GM18867 (cell line): ENCODE results near the gene GRAMD2A.
"Not testable (repeated sequence)": the region's sequence is repeated elsewhere in the genome, so short reads cannot be mapped to it uniquely, and the experiment has no call there.

Experiments
- ATAC-seq: cut with Tn5 transposase; IDR thresholded peaks from one replicate; pipeline ENCODE4 v1.9.1; 2021; ENCODE audit warnings: mild to moderate bottlenecking, moderate library complexity; ENCODE audit not compliant: unreplicated experiment

GRAMD2A gene

DNA sequence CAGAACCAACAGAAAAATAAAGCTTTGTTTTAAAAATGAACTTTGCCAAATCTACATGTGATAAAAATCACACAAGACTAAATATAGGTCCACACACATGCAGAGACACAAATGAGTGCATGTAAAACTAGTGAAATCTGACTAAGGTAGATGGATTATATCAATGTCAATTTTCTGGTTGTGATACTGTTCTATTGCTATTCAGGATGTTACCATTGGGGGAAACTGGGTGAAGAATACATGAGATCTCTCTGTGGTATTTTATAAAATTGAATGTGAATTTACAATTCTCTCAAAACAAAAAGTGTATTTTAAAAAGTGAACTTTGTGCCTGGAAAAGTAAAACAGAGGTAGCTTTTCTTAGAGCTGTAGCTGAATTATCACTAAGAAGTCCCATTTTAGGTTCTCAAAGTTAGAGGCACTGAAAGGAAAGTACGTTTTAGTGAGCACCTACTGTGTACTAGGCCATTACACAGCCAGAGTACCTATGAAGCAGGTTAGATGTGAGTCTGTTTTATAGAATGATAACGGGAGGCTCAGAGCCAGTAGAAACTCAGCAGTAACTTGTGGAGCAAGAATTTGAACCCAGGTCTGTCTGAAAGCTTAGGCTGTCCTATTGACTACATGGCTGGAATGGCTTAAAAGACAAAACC lies 8.2 kb downstream of the GRAMD2A start:
- ATAC-seq, result no peak

DNA sequence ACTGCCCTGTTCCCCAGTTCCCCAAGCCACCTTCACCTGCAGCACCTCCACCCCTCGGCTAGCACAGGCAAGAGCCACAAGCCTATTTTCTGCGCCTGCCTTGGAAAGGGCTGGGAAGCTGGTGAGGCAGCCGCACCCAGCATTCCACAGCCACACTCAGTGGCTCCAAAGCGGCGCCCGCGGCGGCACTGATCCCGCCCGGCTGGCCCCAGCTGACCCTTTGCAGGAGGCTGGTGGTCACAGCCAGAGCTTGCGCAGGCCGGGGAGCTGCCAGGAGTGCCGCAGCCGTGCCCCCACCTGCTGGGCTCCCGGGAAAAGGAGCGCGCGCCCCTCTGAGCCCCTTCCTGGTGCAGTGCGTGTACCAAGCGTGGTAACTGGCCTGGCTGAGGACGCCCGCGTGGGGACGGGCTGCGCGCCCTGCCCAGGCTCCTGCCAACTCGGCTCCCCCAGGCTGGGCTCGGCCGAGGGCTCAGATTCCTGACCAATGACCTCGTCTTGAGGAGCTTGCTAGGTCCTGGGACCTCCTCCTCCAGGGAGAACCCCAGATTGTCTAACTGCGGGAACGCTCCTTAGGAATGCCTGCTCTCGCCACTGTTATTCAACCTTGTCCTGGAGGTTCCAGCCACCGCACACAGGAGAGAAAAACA lies 13.3 kb downstream of the GRAMD2A start:
- no peak for ATAC-seq

DNA sequence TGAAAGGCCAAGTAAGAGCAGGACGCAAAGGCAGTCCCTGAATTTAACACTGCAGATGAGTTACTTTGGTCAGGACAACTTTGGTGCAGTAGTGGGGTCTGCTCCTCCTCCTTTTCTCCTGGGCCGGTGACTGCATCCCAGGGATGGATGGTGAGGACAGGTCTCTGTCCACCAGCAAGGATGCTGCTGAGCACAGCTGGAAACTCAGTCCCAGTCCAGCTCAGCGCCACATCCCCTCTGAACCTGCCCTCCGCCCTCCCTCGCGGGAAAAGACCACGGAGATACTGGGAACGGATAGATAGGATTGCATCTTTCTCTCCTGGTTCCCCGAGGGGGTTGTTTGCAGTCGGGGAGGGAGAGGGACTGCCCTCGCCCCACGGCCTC lies 13.8 kb downstream of the GRAMD2A start:
- ATAC-seq, result no peak

DNA sequence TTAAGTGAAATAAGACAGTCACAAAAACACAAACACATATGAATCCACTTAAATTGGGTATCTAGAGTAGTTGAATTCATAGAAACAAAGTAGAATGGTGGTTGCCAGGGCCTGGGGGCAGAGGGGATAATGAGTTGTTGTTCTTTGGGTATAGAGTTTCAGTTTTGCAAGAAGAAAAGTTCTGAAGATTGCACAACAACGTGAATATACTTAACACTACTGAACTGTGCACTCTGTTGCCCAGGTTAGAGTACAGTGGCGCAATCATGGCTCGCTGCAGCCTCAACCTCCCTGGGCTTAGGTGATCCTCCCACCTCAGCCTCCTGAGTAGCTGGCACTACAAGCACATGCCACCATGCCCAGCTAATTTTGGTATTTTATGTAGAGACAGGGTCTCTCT lies 14.9 kb downstream of the GRAMD2A start:
- no peak for ATAC-seq

DNA sequence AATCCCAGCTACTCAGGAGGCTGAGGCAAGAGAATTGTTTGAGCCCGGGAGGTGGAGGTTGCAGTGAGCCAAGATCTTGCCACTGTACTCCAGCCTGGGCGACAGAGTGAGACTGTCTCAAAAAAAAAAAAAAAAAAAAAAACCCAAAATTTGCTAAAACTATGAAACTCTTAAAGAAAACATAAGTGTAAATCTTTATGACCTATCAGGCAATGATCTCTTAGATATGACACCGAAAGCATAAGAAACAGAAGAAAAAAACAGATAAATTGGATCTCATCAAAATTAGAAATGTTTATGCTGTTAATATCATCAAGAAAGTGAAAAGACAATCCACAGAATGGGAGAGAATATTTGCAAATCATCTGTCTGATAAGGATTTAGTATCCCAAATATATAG lies 15.3 kb downstream of the GRAMD2A start:
- ATAC-seq, result no peak

DNA sequence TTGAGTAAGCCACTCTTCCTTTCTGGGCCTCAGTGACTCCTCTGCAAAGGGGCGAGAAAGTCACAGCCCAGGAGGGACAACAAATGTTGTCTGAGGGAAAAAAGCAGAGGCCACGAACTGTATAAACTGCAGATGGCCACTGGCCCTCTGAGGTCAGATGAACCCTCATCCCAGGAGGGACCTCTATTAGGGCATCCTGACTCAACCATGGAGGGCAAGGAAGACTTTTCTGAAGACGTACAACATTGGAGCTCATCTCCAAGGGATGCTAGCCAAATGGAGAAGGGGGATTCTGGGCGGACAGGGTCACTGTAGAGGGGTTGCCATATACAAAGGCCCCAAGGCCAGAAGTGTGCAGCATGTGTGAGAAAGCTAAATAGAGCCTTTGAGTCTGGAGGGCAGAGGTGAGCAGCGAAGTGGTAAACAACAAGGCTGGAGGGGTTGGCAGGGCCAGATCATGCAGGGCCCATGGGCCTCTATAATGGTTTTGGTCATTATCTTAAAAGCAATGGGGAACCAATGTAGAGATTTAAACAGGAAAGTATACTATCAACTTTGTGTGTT lies 16.7 kb downstream of the GRAMD2A start:
- no peak for ATAC-seq

DNA sequence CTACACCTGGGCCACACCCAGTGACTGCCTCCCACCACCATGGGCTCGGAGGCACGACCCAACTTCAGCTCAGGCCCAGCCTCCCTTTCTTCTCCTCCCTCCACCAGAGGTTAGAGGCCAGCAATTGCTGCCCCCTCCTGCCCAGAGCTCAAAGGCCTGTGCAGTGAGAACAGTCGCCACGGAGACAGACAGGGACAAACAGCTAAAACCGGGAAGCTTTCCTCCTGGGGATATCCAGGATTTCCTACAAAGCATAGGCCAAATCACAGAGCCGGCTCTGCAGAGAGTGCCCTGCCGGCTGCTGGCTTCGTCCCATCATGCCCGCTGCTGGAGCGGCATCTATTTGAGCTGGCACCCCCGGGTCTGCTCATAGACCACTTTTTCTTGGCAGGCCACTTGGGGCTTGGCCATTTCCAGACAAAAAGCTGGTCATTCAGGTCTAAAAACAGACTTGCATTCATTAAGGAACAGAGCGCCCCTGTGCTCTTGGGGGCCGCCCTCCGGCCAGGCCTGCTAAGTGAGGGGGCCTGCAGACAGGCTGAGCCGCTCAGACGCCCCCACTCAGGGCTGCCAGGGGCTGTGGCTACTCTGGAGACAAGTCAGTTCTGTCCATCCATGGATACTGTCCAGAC lies 17.5 kb downstream of the GRAMD2A start:
- no peak for ATAC-seq

DNA sequence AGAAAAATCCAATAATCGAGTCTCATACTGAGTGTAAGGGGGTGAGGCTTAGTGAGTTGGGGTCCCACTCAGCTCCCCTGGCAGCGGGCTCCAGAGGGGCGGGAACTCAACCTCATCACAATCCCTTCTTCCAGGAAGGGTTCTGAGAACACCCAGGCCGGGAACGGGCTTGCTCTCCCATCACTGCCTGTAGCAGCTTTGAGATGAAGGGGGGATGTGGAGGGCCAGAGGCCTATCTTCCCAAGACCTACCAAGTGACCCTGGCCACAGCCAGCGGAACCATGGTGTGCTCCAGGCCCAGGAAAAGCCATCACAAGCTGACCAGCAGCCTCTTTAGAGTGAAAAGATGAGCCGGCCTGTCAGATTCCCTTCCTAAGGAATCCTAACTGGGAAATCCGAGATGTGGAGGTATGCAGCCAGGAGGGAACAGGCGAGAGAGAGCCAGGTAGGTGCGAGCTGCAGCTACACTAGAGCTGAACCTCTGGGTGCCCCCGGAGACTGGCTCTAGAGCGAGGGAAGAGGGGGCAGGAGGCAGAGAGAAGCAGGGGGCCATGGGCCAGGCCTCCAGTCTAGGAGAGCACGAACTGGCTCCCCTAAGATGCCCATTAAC lies 18.5 kb downstream of the GRAMD2A start:
- ATAC-seq, result no peak

DNA sequence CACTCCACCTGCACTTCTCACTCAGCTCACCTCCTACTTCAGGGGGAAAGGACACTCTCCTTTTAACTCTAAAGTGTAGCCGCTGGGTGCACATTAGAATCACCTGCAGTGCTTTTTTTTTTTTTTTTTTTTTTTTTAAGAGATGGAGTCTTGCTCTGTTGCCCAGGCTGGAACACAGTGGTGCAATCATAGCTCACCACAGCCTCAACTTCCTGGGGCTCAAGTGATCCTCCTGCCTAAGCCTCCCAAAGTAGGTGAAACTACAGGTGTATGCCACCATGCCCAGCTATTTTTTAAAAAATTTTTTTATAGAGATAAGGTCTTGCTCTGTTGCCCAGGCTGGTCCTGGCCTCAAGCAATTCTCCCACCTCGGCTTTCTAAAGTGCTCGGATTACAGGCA lies 20.8 kb downstream of the GRAMD2A start:
- ATAC-seq, result no peak

DNA sequence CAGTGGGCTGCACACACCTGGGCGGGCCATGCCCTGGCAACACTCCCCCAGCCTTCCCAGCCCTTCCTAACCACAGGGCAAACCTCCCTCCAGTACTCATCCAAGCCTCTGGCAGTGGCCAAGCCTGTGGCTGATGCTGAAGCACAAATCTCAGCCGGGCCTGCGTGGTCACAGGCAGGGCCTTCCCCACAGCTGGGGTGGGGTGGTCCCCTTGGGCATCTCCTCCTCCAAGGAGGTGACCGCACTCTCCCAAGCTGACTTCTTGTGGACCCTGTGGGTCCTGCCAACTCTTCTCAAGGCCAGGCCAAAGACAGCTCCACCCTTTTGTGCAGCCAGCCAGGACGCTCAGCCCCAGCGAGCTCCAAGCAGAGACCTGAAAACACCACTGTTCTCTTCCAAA lies 21.4 kb downstream of the GRAMD2A start:
- ATAC-seq, result no peak

DNA sequence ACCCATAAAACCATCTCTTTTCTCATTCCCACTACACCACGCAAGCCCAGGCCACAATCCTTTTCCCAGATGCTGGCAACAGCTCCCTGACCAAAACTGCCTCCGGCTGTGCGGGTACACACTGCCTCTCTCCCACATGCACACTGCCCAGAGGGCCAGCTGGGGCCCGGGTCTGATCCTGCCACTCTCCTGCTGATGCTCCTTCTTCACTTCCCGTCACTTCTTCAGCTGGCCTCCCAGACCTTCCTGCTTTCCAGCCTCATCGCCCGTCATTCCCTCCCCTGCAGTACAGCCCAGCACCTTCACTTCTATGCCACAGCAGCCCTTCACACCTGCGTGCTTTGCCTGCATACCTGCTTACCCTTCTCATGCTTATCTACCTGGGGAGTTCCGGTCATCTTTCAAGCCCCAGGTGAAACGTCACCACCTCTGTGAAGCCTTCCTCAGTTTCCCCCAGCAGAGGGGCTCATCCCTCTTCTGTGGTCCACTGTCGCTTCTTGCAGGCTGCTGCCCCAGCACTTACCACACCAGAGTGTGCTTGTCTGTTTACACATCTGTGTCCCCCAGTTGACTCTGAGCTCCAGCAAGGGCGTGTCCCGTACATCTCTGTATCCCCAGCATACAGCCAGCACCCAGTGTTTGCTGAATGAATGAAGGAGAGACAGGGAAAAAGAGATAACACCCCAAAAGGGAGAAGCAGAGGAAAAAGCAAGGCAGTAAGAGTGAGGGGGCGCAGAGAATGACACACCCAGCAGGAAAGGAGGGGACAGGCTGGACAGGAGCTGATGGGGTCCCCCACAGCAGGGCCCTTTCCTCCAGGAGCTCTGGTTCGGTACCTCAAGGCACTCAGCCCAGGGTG lies 22.2 kb downstream of the GRAMD2A start:
- no peak for ATAC-seq

DNA sequence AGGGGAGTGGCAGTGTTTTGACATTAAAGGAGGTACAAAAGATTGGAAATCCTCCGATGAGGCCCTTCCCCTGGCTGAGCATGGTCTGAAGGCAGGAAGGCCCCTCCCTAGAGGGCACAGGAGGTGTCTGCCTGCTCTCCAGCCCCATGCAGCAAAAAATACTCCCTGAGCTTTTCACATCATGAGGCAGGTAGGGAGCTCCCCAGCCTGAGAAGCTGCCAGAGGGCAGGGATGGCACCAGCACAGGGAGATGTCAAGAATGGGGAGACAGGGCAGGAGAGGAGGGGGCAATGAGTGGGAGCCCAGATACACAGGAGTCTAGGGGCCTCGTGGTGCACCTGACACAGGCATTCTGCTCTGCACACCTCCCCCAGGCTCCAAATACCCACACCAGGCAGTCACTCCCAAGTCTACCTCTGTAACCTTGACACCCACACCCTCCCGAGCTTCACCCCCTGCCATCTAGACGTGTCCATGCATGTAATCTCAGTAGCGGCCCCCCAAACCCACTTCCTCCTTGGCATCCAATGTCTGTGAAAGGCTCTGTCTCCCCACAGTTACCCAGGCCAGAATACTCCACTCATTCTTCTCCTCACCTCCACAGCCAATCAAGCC lies 22.9 kb downstream of the GRAMD2A start:
- ATAC-seq, result no peak

DNA sequence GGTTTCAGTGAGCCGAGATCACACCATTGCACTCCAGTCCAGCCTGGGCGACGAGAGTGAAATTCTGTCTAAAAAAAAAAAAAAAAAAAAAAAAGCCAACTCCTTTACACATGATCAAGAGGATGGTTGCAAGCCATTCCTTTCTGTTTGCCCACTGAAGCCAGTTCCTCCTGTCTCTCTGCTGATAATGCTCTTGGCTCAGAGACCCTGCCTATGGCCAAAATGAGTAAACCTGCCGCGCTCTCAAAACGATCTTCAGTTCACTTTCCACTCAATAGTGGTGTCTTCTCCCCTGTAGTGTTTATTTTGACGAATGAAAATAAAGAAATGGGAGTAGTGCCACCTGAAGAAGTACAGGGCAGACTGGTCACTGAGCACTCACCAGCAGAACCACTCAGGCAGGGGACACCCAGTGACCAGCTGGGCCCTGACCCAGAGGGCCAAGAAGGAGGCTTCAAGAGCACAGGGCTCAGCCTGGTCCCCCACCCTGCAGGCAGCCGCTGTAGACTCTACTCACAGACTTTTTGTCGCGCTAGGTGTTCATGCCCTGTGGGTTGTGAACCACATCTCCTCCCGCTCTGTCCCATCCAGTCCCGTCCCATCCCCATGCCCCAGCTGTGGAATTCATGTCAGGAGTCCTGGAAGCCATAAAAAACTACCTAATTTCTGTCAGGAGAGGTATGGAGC lies 23.6 kb downstream of the GRAMD2A start:
- ATAC-seq, result no peak

DNA sequence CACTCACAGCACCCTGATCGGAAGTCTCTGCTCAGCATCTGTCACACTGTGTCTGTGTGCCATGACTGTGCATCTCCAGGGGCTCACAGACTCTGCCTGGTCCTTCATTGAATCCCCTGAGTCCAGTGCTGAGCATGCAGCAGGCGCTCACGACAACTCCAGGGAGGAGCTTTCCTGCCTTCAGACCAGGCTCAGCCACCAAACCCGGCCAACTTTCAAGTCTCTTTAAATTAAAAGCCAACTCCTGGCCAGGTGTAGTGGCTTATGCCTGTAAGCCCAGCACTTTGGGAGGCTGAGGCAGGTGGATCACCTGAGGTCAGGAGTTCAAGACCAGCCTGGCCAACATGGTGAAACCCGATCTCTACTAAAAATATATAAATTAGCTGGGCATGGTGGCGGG lies 24.2 kb downstream of the GRAMD2A start:
- ATAC-seq, result no peak

DNA sequence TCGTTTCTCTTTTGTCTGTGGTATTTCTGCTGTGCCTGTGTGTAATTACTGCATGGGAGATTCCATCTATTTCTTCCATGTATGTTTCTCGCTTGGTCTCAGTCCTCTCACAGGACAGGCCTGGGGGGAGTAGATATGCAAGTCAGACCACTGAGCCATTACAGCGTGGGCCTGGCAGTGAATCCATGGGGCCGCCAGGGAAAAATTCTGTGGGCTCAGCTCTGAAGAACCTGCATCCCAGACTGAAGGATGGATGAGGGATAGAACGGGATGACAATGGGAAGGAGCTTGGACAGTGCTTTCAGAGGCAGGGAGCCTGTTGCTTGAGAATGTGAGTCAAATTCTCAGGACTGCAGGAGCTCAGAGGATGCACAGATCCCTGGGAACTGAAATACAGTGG lies 24.8 kb downstream of the GRAMD2A start:
- no peak for ATAC-seq

DNA sequence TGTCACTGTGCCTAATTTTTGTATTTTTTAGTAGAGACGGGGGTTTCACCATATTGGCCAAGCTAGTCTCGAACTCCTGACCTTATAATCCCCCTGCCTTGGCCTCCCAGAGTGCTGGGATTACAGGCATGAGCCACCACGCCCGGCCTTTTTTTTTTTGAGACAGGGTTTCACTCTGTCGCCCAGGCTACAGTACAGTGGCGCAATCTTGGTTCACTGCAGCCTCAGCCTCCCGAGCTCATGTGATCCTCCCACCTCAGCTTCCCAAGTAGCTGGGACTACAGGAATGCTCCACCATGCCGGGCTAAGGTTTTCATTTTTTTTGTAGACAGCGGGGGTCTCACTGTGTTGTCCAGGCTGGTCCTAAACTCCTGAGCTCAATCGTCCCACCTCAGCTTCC lies 25.6 kb downstream of the GRAMD2A start:
- ATAC-seq, result not testable (repeated sequence)

DNA sequence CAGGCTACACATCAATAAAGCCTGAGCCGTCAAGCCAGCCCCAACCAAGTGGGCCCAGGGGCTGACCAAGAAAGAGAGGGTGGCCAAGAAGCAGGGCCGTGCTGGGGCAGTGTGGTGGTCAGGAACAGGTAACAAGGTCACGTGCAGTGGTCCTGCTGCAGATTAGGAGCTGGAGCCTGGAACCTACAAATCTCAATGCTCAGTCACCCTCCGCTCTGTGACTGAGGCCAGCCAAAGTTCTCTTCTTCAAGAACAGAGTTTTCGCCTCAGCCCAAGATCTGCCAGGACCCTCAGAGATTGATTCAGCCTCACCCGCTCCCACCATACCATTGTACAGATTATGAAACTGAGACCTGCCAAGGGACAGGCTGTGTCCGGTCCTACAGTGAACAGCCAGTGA lies 26.9 kb downstream of the GRAMD2A start:
- ATAC-seq, result no peak

DNA sequence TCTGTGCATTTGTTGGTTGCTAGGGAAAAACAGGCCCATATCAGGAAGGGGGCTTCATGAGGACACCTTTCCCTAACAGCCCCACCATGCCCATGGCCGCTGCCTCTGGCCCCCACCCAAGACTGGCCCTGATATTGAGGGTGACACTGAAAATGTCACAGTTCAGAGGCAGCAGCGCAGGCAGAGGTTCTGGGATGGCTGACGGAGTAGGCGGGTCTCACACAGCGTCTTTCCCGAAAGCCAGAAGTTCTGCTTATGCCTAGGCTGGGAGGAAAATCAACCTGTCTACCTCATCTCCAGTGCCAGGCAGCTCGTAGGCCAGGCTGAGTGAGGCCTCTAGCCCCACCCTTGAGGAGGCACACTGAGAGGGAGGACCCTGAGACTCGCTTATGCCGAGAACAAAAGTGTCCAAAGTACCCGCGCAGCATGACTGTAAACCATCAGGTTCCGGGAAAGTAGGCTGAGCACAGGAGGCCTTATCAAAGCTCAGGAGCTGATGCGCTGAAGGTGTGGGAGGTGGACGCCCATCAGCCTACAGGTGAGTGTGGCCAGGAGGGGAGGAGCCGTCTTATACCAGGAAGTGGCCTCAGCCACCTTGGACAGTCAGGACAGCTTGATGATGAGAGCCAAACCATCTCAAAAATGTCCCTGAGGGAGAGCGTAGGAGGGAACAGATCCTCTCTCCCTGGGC lies 27.5 kb downstream of the GRAMD2A start:
- no peak for ATAC-seq

DNA sequence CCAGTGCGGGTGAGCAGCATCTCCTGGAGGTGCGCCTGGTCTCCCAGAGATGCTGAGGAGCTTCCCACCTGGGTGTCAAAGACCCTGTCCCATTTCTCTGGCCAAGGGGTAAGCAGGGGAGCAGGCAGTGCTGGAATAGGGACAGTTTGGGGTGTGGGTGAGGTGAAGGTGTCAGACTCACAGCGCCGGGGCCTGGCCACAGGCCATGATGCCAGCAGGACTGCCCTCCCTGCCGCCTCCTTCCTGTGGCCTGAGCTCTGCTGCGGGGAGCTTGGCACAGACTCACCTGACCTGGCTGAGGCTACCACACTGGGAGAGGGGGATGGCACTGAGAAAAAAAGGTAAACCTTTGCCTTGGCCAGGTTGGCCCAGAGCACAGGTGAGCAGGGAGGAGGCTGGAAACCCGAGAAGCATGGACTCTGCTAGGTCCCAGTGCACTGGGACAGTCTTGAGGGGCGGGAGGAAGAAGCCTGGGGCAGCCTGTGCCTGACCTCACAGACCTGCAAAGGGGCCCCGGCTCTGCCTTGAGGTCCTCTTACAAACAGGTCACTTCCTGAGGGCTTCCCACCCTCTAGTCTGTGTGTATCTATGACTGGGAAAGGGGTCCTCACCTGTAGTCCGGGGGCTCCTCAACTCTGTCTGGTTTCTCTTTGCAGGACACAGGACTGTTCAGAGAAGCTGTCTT lies 28.2 kb downstream of the GRAMD2A start:
- ATAC-seq, result no peak
